Mammary epithelial cell (primary cell): ENCODE results near the gene MOB3C.

Source experiments
- EZH2 ChIP-seq: IDR thresholded peaks from 2 replicates; pipeline ENCODE4 v1.6.1; 2012; ENCODE audit warnings: low read length, inconsistent platforms, borderline replicate concordance
- TF ChIP-seq, protein P1 (sequence below), 2 donors: IDR thresholded peaks in 1 of 2; conservative IDR thresholded peaks in 1 of 2; 2 replicates each; pipeline ENCODE4 v1.5.1; 2011 to 2012; ENCODE audit warnings: inconsistent platforms in 2 of 2, low read length in 2 of 2, mild to moderate bottlenecking in 2 of 2, control low read depth in 1 of 2, low read depth in 1 of 2; ENCODE audit not compliant: insufficient read depth in 1 of 2; ENCODE audit errors: extremely low read depth in 1 of 2

- TF ChIP-seq, protein P1, sequence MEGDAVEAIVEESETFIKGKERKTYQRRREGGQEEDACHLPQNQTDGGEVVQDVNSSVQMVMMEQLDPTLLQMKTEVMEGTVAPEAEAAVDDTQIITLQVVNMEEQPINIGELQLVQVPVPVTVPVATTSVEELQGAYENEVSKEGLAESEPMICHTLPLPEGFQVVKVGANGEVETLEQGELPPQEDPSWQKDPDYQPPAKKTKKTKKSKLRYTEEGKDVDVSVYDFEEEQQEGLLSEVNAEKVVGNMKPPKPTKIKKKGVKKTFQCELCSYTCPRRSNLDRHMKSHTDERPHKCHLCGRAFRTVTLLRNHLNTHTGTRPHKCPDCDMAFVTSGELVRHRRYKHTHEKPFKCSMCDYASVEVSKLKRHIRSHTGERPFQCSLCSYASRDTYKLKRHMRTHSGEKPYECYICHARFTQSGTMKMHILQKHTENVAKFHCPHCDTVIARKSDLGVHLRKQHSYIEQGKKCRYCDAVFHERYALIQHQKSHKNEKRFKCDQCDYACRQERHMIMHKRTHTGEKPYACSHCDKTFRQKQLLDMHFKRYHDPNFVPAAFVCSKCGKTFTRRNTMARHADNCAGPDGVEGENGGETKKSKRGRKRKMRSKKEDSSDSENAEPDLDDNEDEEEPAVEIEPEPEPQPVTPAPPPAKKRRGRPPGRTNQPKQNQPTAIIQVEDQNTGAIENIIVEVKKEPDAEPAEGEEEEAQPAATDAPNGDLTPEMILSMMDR (conservative IDR thresholded peaks at IDR 0.05 in 1 of 2, IDR thresholded peaks at IDR 0.05 in 1 of 2; ENCODE audit: extremely low read depth in 1 of 2, insufficient read depth in 1 of 2, low read depth in 1 of 2, low read length in 2 of 2): no peak
- TF ChIP-seq EZH2: no peak
These were observed 643 bp upstream of the MOB3C start for GRCh38 chr1:46617108-46617800.
